AG04450 (cell line): ENCODE results near the gene RAB11FIP4. TPM values are rescaled to one million over a fixed set of nuclear protein-coding genes. Genes with fewer than 3 reads are reported as not detected.

Experiments
- CTCF ChIA-PET: fragments of 300-600, 350-600 bp; formaldehyde crosslinking; extraction: SDS; loops from one replicate; lab custom pipeline; 2022; ENCODE audit warnings: antibody characterized with exemption, inconsistent platforms; lab: Charles Lee
- POLR2A ChIA-PET: fragments of 350-600 bp; formaldehyde crosslinking; extraction: SDS; loops from one replicate; lab custom pipeline; 2021; ENCODE audit warnings: antibody characterized with exemption, inconsistent platforms; lab: Yijun Ruan, JAX
- DNase-seq: peaks from one replicate; pipeline ENCODE4 v3.0.0-alpha.2; 2011; ENCODE audit warnings: low read depth, low spot score
- H3K27ac ChIP-seq: one replicate; pipeline ENCODE4 v1.5.1; 2012; ENCODE audit warnings: low read depth, low read length, control low read depth
- H3K27me3 ChIP-seq: one replicate; pipeline ENCODE4 v1.6.0; 2012; ENCODE audit warnings: low read length; ENCODE audit not compliant: control insufficient read depth, insufficient read depth
- H3K4me3 ChIP-seq: 2 replicates; pipeline ENCODE4 v1.5.1; 2011; ENCODE audit warnings: mild to moderate bottlenecking, low read depth, low read length, control low read depth
- H3K9me3 ChIP-seq: 2 replicates; pipeline ENCODE4 v1.5.1; 2012; ENCODE audit warnings: low read length; ENCODE audit not compliant: control insufficient read depth, insufficient read depth
- CTCF ChIP-seq: IDR thresholded peaks from 2 replicates; pipeline ENCODE4 v1.5.1; 2011; ENCODE audit warnings: low read depth, low read length, control low read depth, inconsistent platforms
- polyA plus RNA-seq: library from polyadenylated mRNA; depleted of rRNA; stranded (reverse); fragments of >200 nt; gene quantifications from 2 replicates; pipeline ENCODE4 v1.2.3, GENCODE V29; 2011

The RAB11FIP4 gene
- polyA plus RNA-seq, 1 experiment, result 0.58 TPM

- ChIA-PET CTCF (no interaction called here), POLR2A (no interaction called here)
- Histone ChIP-seq H3K9me3 (no peaks in the 10 kb centered on the region; the same call in 1 of the 2 replicates), H3K4me3 (peak overlapping the region; percentile 10; the same call in 1 of the 2 replicates), H3K27me3 (peaks cover 74% of the 10 kb centered on the region), H3K27ac (no peak overlapping the region)
- no peak for TF ChIP-seq CTCF
- DNase-seq, result no peak
Measured at GRCh38 chr17:31488264-31488981, 96.9 kb downstream of the RAB11FIP4 start.

GRCh38 chr17:31488982-31489294, 97.5 kb downstream of the RAB11FIP4 start:
- H3K27me3 ChIP-seq, result peaks cover 78% of the 10 kb centered on the region
- H3K9me3 ChIP-seq, result no peaks in the 10 kb centered on the region; the same call in 1 of the 2 replicates
- no peak overlapping the region for H3K4me3 ChIP-seq
- CTCF ChIA-PET, result no interaction called here
- POLR2A ChIA-PET, result no interaction called here
- no peak overlapping the region for H3K27ac ChIP-seq
- DNase-seq, result no peak
- no peak for TF ChIP-seq CTCF

GRCh38 chr17:31489295-31490018, 98.0 kb downstream of the RAB11FIP4 start:
- Histone ChIP-seq H3K27me3 (peaks cover 79% of the 10 kb centered on the region), H3K9me3 (no peaks in the 10 kb centered on the region; the same call in 1 of the 2 replicates), H3K4me3 (no peak overlapping the region), H3K27ac (no peak overlapping the region)
- DNase-seq, result no peak
- ChIA-PET POLR2A (no interaction called here), CTCF (no interaction called here)
- TF ChIP-seq CTCF, result no peak

- no peak for TF ChIP-seq CTCF
- no peak for DNase-seq
- Histone ChIP-seq H3K4me3 (no peak overlapping the region), H3K27ac (no peak overlapping the region), H3K27me3 (peaks cover 83% of the 10 kb centered on the region), H3K9me3 (no peaks in the 10 kb centered on the region; the same call in 1 of the 2 replicates)
- ChIA-PET POLR2A (no interaction called here), CTCF (no interaction called here)
Measured at GRCh38 chr17:31490019-31490650, 98.7 kb downstream of the RAB11FIP4 start.
